ENCODE results near the gene ALS2. TPM values are rescaled to one million over a fixed set of nuclear protein-coding genes. Genes with fewer than 3 reads are reported as not detected.

The ALS2 gene
- total and polyA plus RNA-seq, 2 of the 8 experiments (the other 6 are each of a cell fraction or from before 2014, with no cell fraction given), result 12.1 to 34.5 TPM

- H3K18ac ChIP-seq (ENCODE audit: extremely low read depth, low read length), result no peak overlapping the region
- H3K79me2 ChIP-seq (ENCODE audit: control insufficient read depth in 1 of 2, insufficient read depth in 2 of 2, low read length in 2 of 2), result no peaks in the 10 kb centered on the region
- no peak overlapping the region for H3K14ac ChIP-seq (ENCODE audit: insufficient read length)
- H3K27ac ChIP-seq (ENCODE audit: low read depth, low read length), result no peak overlapping the region
- no peak overlapping the region for H2BK12ac ChIP-seq (ENCODE audit: low read depth, low read length)
- FAIRE-seq (no peak), DNase-seq (ENCODE audit: low read depth in 1 of 2, low spot score in 2 of 2) (no peak)
- H2BK15ac ChIP-seq (ENCODE audit: low read length), result no peak overlapping the region
- no peak overlapping the region for H4K8ac ChIP-seq (ENCODE audit: extremely low read depth, insufficient read depth, low read length)
- H4K5ac ChIP-seq (ENCODE audit: insufficient read length, low read depth, low read length), result no peak overlapping the region
- H2BK120ac ChIP-seq (replicated peaks; ENCODE audit: low read depth, low read length), result no peak overlapping the region
- ChIA-PET POLR2A (ENCODE audit: partially characterized antibody) (no interaction called here), CTCF (ENCODE audit: partially characterized antibody) (interaction anchor here (0.6 to 1.3 kb wide), 2 partner anchors 35 to 444 kb away, joined by 3 read pairs; no protein-coding TSS in a partner anchor)
- no peak overlapping the region for H2BK5ac ChIP-seq (ENCODE audit: low read depth, low read length)
- no peak overlapping the region for H3K4ac ChIP-seq (replicated peaks; ENCODE audit: insufficient read length, low read depth, low read length)
- H3K23me2 ChIP-seq (ENCODE audit: low read depth, low read length), result no peaks in the 10 kb centered on the region
- no peak for TF ChIP-seq BRCA1 (IDR thresholded peaks at IDR 0.05; ENCODE audit: low read depth, low read length)
- TF ChIP-seq CREB1 (IDR thresholded peaks at IDR 0.05), result no peak
- TF ChIP-seq GABPA (IDR thresholded peaks at IDR 0.05; ENCODE audit: borderline replicate concordance, insufficient read depth, low read length), result no peak
- no peak for TF ChIP-seq SAP30 (IDR thresholded peaks at IDR 0.05; ENCODE audit: insufficient read depth, insufficient replicate concordance, low read length)
- TF ChIP-seq GTF2F1 (IDR thresholded peaks at IDR 0.05; ENCODE audit: borderline replicate concordance, low read depth, low read length), result no peak
- TF ChIP-seq SRF (IDR thresholded peaks at IDR 0.05; ENCODE audit: low read depth, low read length), result no peak
- no peak for TF ChIP-seq HDAC6 (IDR thresholded peaks at IDR 0.05; ENCODE audit: low read depth, low read length)
- no peak for TF ChIP-seq SP4 (IDR thresholded peaks at IDR 0.05; ENCODE audit: low read length)
- TF ChIP-seq HDAC2 (IDR thresholded peaks at IDR 0.05; ENCODE audit: borderline replicate concordance in 1 of 2, low read depth in 2 of 2, low read length in 2 of 2), result no peak
- no peak for TF ChIP-seq CBX8 (IDR thresholded peaks at IDR 0.05; ENCODE audit: borderline replicate concordance, low read depth, low read length)
- TF ChIP-seq TBP (IDR thresholded peaks at IDR 0.05; ENCODE audit: low read depth, low read length), result no peak
- no peak overlapping the region for H2AFZ ChIP-seq (ENCODE audit: low read length)
- H2BK20ac ChIP-seq (ENCODE audit: low read length), result no peak overlapping the region
- H4K91ac ChIP-seq (replicated peaks; ENCODE audit: insufficient read length, low read length), result no peak overlapping the region
- H3K23ac ChIP-seq (ENCODE audit: insufficient read length), result no peak overlapping the region
- H3K4me1 ChIP-seq (replicated peaks in 1 of 4; ENCODE audit: control insufficient read depth in 3 of 4, insufficient read depth in 4 of 4, low read length in 3 of 4), result no peaks in the 10 kb centered on the region
- no peaks in the 10 kb centered on the region for H3K9me3 ChIP-seq (ENCODE audit: insufficient read depth in 2 of 2, low read depth in 1 of 2, low read length in 1 of 2)
- no peaks in the 10 kb centered on the region for H3K79me1 ChIP-seq (ENCODE audit: low read depth, low read length)
- no peaks in the 10 kb centered on the region for H4K20me1 ChIP-seq (replicated peaks in 1 of 2; ENCODE audit: control insufficient read depth in 1 of 2, insufficient read depth in 2 of 2, low read length in 2 of 2)
- peaks cover 0 to 29% (median 7%) of the 10 kb centered on the region in 4 experiments; a peak in 4 of 8 replicates for H3K36me3 ChIP-seq (ENCODE audit: control insufficient read depth in 2 of 4, insufficient read depth in 4 of 4, low read length in 3 of 4)
- 90% methylated on average over 1 of the region's 1 CpG; no CpG with 5 or more reads in 1 of the 2 experiments for WGBS, 2 experiments (ENCODE audit: extremely low coverage in 1 of 2, insufficient coverage in 1 of 2, insufficient read length in 1 of 2, insufficient replicate concordance in 2 of 2, low coverage in 1 of 2, low lambda C conversion rate in 2 of 2, missing lambda C conversion rate in 1 of 2)
- H3K27me3 ChIP-seq (replicated peaks in 1 of 4; ENCODE audit: control insufficient read depth in 3 of 4, extremely low read depth in 1 of 4, insufficient read depth in 3 of 4, low read length in 3 of 4), result no peaks in the 10 kb centered on the region
- H3K4me3 ChIP-seq (ENCODE audit: extremely low read depth in 1 of 4, insufficient read depth in 2 of 4, low read depth in 3 of 4, low read length in 4 of 4), result no peak overlapping the region
- H2AK5ac ChIP-seq (ENCODE audit: low read depth, low read length), result no peak overlapping the region
- no peak overlapping the region for H3K9ac ChIP-seq (replicated peaks in 1 of 4; ENCODE audit: extremely low read depth in 1 of 4, low read depth in 3 of 4, low read length in 3 of 4)
- no peak overlapping the region for H3K56ac ChIP-seq (replicated peaks; ENCODE audit: insufficient read length, low read depth, low read length)
- no peak overlapping the region for H3K4me2 ChIP-seq (ENCODE audit: insufficient read depth in 1 of 2, low read depth in 2 of 2, low read length in 2 of 2)
Observed at GRCh38 chr2:201733544-201733943, 47.2 kb downstream of the ALS2 start.

All from H1 (cell line).